B cell (primary cell): ENCODE results near the gene HLCS.

ENCODE experiments used
- CTCF ChIP-seq: fragments of 200-600 bp; IDR thresholded peaks from one replicate; pipeline ENCODE4 v1.8.0; 2022; ENCODE audit warnings: antibody characterized with exemption, mild to moderate bottlenecking
- EZH2 ChIP-seq: IDR thresholded peaks from 2 replicates; pipeline ENCODE4 v1.6.1; 2012; ENCODE audit warnings: borderline replicate concordance, low read depth, mild to moderate bottlenecking, moderate library complexity, low read length; ENCODE audit not compliant: insufficient read depth, poor library complexity, severe bottlenecking

GRCh38 chr21:36873513-36873912 lies 93.0 kb downstream of the HLCS start:
- no peak for TF ChIP-seq CTCF
- no peak for TF ChIP-seq EZH2
